GM12864 (cell line): ENCODE results near the gene SMC5.
"Not testable (repeated sequence)": the region's sequence is repeated elsewhere in the genome, so short reads cannot be mapped to it uniquely, and the experiment has no call there.

Experiments used
- DNase-seq: peaks from one replicate; pipeline ENCODE4 v3.0.0-alpha.2; 2011; ENCODE audit warnings: low read depth
- H3K4me3 ChIP-seq: 2 replicates; pipeline ENCODE4 v1.5.1; 2011; ENCODE audit warnings: mild to moderate bottlenecking, low read depth, low read length, control low read depth
- CTCF ChIP-seq: IDR thresholded peaks from 2 replicates; pipeline ENCODE4 v1.5.1; 2011; ENCODE audit warnings: low read depth, mild to moderate bottlenecking, moderate library complexity, low read length, control low read depth, inconsistent platforms; ENCODE audit errors: missing control alignments

The SMC5 gene

GRCh38 chr9:70304810-70305209, 46.0 kb downstream of the SMC5 start:
- no peak overlapping the region for H3K4me3 ChIP-seq
- no peak for DNase-seq
- TF ChIP-seq CTCF: no peak

GRCh38 chr9:70315389-70315788, 56.6 kb downstream of the SMC5 start:
- no peak for DNase-seq
- TF ChIP-seq CTCF: no peak
- no peak overlapping the region for H3K4me3 ChIP-seq

- no peak for TF ChIP-seq CTCF
- no peak for DNase-seq
- H3K4me3 ChIP-seq: no peak overlapping the region
Measured at GRCh38 chr9:70318002-70318401, 59.2 kb downstream of the SMC5 start.

- TF ChIP-seq CTCF: no peak
- no peak for DNase-seq
- H3K4me3 ChIP-seq: no peak overlapping the region
Measured at GRCh38 chr9:70322096-70322495, 63.3 kb downstream of the SMC5 start.

- DNase-seq: no peak
Measured at GRCh38 chr9:70324963-70325362, 66.2 kb downstream of the SMC5 start.

GRCh38 chr9:70328625-70329024, 69.8 kb downstream of the SMC5 start:
- not testable (repeated sequence) for H3K4me3 ChIP-seq, DNase-seq

More at GRCh38 chr9:70324963-70325362, 66.2 kb downstream of the SMC5 start:
- H3K4me3 ChIP-seq: no peak overlapping the region
- TF ChIP-seq CTCF: no peak

- TF ChIP-seq CTCF: no peak
- H3K4me3 ChIP-seq: no peak overlapping the region
- no peak for DNase-seq
Measured at GRCh38 chr9:70340572-70340971, 81.8 kb downstream of the SMC5 start.

- no peak for DNase-seq
- H3K4me3 ChIP-seq: no peak overlapping the region
- TF ChIP-seq CTCF: no peak
Measured at GRCh38 chr9:70347046-70347445, 88.3 kb downstream of the SMC5 start.
